ENCODE measurements around the gene CDK1.
"Not testable (repeated sequence)": the region's sequence is repeated elsewhere in the genome, so short reads cannot be mapped to it uniquely, and the experiment has no call there.

The CDK1 gene

GRCh38 chr10:60810437-60811182, 32.3 kb downstream of the CDK1 start:
- intact Hi-C loops (cut with micrococcal nuclease): no loop called here
- no peak overlapping the region for H3K27ac Mint-ChIP-seq

GRCh38 chr10:60816628-60817397, 38.5 kb downstream of the CDK1 start:
- Mint-ChIP-seq H3K36me3 (ENCODE audit: low read depth) (no peaks in the 10 kb centered on the region), H3K4me3 (peak overlapping the region; percentile 57), H3K4me1 (ENCODE audit: low read depth) (peaks cover 23% of the 10 kb centered on the region), H3K9me3 (no peaks in the 10 kb centered on the region), H3K27me3 (peaks cover 2% of the 10 kb centered on the region), H3K27ac (peak overlapping the region; percentile 82)
- intact Hi-C loops (cut with micrococcal nuclease): loop anchor here (1.0 to 5.0 kb wide), 5 partner anchors 148 to 916 kb away; no protein-coding TSS in a partner anchor

More at GRCh38 chr10:60810437-60811182, 32.3 kb downstream of the CDK1 start:
- Mint-ChIP-seq H3K36me3 (ENCODE audit: low read depth) (no peaks in the 10 kb centered on the region), H3K4me1 (ENCODE audit: low read depth) (peaks cover 28% of the 10 kb centered on the region), H3K9me3 (no peaks in the 10 kb centered on the region), H3K27me3 (no peaks in the 10 kb centered on the region), H3K4me3 (no peak overlapping the region)

GRCh38 chr10:60817398-60817805, 39.1 kb downstream of the CDK1 start:
- Mint-ChIP-seq H3K4me1 (ENCODE audit: low read depth) (peaks cover 23% of the 10 kb centered on the region), H3K4me3 (no peak overlapping the region), H3K27ac (peak overlapping the region; percentile 82), H3K27me3 (peaks cover 2% of the 10 kb centered on the region), H3K36me3 (ENCODE audit: low read depth) (no peaks in the 10 kb centered on the region), H3K9me3 (no peaks in the 10 kb centered on the region)
- intact Hi-C loops (cut with micrococcal nuclease): loop anchor here (2.0 to 5.0 kb wide), 4 partner anchors 147 to 915 kb away; no protein-coding TSS in a partner anchor

- Mint-ChIP-seq H3K4me3 (no peak overlapping the region), H3K27ac (peak overlapping the region; percentile 82), H3K36me3 (ENCODE audit: low read depth) (no peaks in the 10 kb centered on the region), H3K27me3 (peaks cover 2% of the 10 kb centered on the region), H3K4me1 (ENCODE audit: low read depth) (peaks cover 23% of the 10 kb centered on the region), H3K9me3 (no peaks in the 10 kb centered on the region)
- intact Hi-C loops (cut with micrococcal nuclease): loop anchor here (5.0 kb wide), 1 partner anchor 774 kb away; no protein-coding TSS in a partner anchor
Observed at GRCh38 chr10:60818134-60818770, 40.0 kb downstream of the CDK1 start.

GRCh38 chr10:60819271-60819670, 41.0 kb downstream of the CDK1 start:
- no peak overlapping the region for H3K27ac Mint-ChIP-seq
- no peaks in the 10 kb centered on the region for H3K36me3 Mint-ChIP-seq (ENCODE audit: low read depth)
- H3K4me3 Mint-ChIP-seq: no peak overlapping the region
- peaks cover 2% of the 10 kb centered on the region for H3K27me3 Mint-ChIP-seq
- no peaks in the 10 kb centered on the region for H3K9me3 Mint-ChIP-seq
- peaks cover 23% of the 10 kb centered on the region for H3K4me1 Mint-ChIP-seq (ENCODE audit: low read depth)
- intact Hi-C loops (cut with micrococcal nuclease): loop anchor here (5.0 kb wide), 1 partner anchor 773 kb away; no protein-coding TSS in a partner anchor

- Mint-ChIP-seq H3K4me1 (ENCODE audit: low read depth) (peaks cover 23% of the 10 kb centered on the region), H3K36me3 (ENCODE audit: low read depth) (no peaks in the 10 kb centered on the region), H3K27ac (no peak overlapping the region), H3K9me3 (no peaks in the 10 kb centered on the region), H3K27me3 (peaks cover 2% of the 10 kb centered on the region), H3K4me3 (no peak overlapping the region)
- intact Hi-C loops (cut with micrococcal nuclease): no loop called here
Observed at GRCh38 chr10:60820093-60820754, 41.9 kb downstream of the CDK1 start.

- intact Hi-C loops (cut with micrococcal nuclease): no loop called here
- Mint-ChIP-seq H3K27me3 (peaks cover 2% of the 10 kb centered on the region), H3K4me1 (ENCODE audit: low read depth) (peaks cover 23% of the 10 kb centered on the region), H3K36me3 (ENCODE audit: low read depth) (no peaks in the 10 kb centered on the region), H3K9me3 (no peaks in the 10 kb centered on the region), H3K4me3 (no peak overlapping the region), H3K27ac (no peak overlapping the region)
Observed at GRCh38 chr10:60821656-60822055, 43.4 kb downstream of the CDK1 start.

- intact Hi-C loops (cut with micrococcal nuclease): no loop called here
- Mint-ChIP-seq H3K27ac (no peak overlapping the region), H3K27me3 (peaks cover 2% of the 10 kb centered on the region), H3K9me3 (no peaks in the 10 kb centered on the region), H3K36me3 (ENCODE audit: low read depth) (no peaks in the 10 kb centered on the region), H3K4me1 (ENCODE audit: low read depth) (peaks cover 19% of the 10 kb centered on the region), H3K4me3 (no peak overlapping the region)
Observed at GRCh38 chr10:60822809-60823208, 44.5 kb downstream of the CDK1 start.

- intact Hi-C loops (cut with micrococcal nuclease): no loop called here
- Mint-ChIP-seq H3K27me3 (peaks cover 2% of the 10 kb centered on the region), H3K4me1 (ENCODE audit: low read depth) (peaks cover 21% of the 10 kb centered on the region), H3K9me3 (no peaks in the 10 kb centered on the region), H3K4me3 (no peak overlapping the region), H3K36me3 (ENCODE audit: low read depth) (no peaks in the 10 kb centered on the region), H3K27ac (no peak overlapping the region)
Observed at GRCh38 chr10:60823324-60823723, 45.0 kb downstream of the CDK1 start.

GRCh38 chr10:60825520-60825919, 47.2 kb downstream of the CDK1 start:
- intact Hi-C loops (cut with micrococcal nuclease): no loop called here
- Mint-ChIP-seq H3K27me3 (no peaks in the 10 kb centered on the region), H3K4me1 (ENCODE audit: low read depth) (peaks cover 21% of the 10 kb centered on the region), H3K9me3 (no peaks in the 10 kb centered on the region), H3K36me3 (ENCODE audit: low read depth) (no peaks in the 10 kb centered on the region), H3K27ac (no peak overlapping the region), H3K4me3 (no peak overlapping the region)

- H3K4me3 Mint-ChIP-seq: no peak overlapping the region
- peak overlapping the region; percentile 62 for H3K27ac Mint-ChIP-seq
Observed at GRCh38 chr10:60827791-60828488, 49.7 kb downstream of the CDK1 start.

GRCh38 chr10:60828489-60828852, 50.2 kb downstream of the CDK1 start:
- Mint-ChIP-seq H3K27ac (peak overlapping the region; percentile 62), H3K4me3 (no peak overlapping the region), H3K27me3 (no peaks in the 10 kb centered on the region)

More at GRCh38 chr10:60827791-60828488, 49.7 kb downstream of the CDK1 start:
- intact Hi-C loops (cut with micrococcal nuclease): no loop called here
- H3K36me3 Mint-ChIP-seq (ENCODE audit: low read depth): no peaks in the 10 kb centered on the region
- H3K27me3 Mint-ChIP-seq: no peaks in the 10 kb centered on the region
- peaks cover 13% of the 10 kb centered on the region for H3K4me1 Mint-ChIP-seq (ENCODE audit: low read depth)
- H3K9me3 Mint-ChIP-seq: no peaks in the 10 kb centered on the region

GRCh38 chr10:60832136-60832535, 53.9 kb downstream of the CDK1 start:
- H3K36me3 Mint-ChIP-seq (ENCODE audit: low read depth); H3K9me3 Mint-ChIP-seq; H3K27me3 Mint-ChIP-seq; intact Hi-C loops (cut with micrococcal nuclease); H3K4me3 Mint-ChIP-seq; H3K27ac Mint-ChIP-seq: not testable (repeated sequence)
- peaks cover 13% of the 10 kb centered on the region for H3K4me1 Mint-ChIP-seq (ENCODE audit: low read depth)

More at GRCh38 chr10:60828489-60828852, 50.2 kb downstream of the CDK1 start:
- intact Hi-C loops (cut with micrococcal nuclease): no loop called here
- no peaks in the 10 kb centered on the region for H3K36me3 Mint-ChIP-seq (ENCODE audit: low read depth)
- no peaks in the 10 kb centered on the region for H3K9me3 Mint-ChIP-seq
- H3K4me1 Mint-ChIP-seq (ENCODE audit: low read depth): peaks cover 13% of the 10 kb centered on the region

Data from dendritic cell treated with granulocyte-macrophage colony-stimulating factor and Interleukin-4, amounts not matched to agents 40 ng/mL and 50 ng/mL, for 4 days (primary cell).